Measurements from ENCODE around the gene SYNJ2.
"Not testable (repeated sequence)": the region's sequence is repeated elsewhere in the genome, so short reads cannot be mapped to it uniquely, and the experiment has no call there.

The SYNJ2 gene

DNA sequence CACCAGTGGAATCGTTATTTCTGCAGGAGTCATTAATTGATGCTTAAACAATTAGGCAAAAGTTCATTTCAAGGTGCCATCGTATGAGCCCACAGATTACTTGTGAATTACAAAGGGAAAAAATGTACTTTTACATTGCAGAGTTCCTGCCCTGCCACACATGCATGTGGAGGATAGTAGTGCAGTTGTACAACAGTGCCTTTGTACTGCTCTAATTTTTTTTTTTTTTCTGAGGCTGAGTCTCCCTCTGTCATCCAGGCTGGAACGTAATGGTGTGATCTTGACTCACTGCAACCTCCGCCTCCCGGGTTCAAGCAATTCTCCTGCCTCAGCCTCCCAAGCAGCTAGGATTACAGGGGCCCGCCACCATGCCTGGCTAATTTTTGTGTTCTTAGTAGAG lies 26.0 kb upstream of the SYNJ2 start:
- DNase-seq, result no peak

- DNase-seq, result no peak
Measured at GRCh38 chr6:157956171-157956730, 25.4 kb upstream of the SYNJ2 start.

GRCh38 chr6:157959451-157960227 lies 22.0 kb upstream of the SYNJ2 start:
- no peak for DNase-seq

DNA sequence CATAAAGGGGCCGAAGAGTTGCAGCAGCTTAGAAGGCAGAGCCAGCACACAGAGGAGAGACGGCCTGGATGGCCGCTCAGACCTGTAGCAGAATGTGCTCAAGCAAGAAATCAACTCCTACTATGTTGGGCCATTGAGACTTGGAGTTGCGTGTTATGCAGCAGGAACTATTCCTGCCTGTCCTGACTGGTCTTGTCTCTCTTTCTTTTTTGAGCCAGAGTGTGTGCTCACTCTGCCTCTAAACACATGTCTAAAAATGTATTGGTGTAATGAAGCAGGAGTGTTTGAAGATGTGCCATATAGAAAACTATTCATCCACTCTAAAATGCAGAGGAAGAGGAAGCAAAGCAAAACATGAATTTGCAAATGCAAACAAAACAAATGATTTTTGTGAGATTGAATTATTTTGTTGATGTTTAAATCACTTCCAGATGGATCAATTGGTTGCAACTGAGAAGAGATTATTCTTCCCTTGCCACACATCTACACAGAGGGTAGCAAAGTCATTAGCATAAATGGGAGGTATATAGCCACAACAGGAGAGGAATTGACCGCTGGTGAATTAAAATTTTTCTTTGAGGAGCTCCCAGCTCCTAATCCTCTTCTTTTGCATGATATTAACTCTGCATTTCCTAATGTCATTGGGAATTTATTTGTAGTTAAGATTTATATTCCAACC lies 20.4 kb upstream of the SYNJ2 start:
- DNase-seq, result no peak

DNA sequence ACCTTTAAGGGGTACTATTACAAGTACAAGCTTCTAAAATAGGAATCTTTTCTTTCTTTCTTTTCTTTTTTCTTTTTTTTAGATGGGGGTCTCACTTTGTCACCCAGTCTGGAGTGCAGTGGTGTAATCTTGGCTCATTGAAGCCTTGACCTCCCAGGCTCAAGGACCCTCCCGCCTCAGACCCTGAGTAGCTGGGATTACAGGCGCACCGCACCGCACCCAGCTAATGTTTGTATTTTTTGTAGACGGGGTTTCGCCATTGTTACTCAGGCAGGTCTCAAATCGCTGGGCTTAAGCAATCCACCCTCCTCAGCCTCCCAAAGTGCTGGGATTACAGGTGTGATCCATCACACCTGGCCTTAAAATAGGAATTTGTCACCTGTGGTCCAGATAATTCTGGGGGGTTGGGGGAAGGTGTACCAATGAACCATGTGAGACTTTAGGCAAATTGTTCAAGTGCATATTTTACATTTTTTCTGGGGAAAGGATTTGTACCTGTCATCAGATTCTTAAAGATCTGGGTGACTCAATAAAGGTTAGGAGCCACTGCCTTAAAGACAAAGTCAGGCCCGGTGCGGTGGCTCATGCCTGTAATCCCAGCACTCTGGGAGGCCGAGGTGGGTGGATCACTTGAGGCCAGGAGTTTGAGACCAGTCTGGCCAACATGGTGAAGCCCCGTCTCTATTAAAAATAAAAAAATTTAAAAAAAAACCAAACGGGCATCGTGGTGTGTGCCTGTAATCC lies 19.7 kb upstream of the SYNJ2 start:
- no peak for DNase-seq

DNA sequence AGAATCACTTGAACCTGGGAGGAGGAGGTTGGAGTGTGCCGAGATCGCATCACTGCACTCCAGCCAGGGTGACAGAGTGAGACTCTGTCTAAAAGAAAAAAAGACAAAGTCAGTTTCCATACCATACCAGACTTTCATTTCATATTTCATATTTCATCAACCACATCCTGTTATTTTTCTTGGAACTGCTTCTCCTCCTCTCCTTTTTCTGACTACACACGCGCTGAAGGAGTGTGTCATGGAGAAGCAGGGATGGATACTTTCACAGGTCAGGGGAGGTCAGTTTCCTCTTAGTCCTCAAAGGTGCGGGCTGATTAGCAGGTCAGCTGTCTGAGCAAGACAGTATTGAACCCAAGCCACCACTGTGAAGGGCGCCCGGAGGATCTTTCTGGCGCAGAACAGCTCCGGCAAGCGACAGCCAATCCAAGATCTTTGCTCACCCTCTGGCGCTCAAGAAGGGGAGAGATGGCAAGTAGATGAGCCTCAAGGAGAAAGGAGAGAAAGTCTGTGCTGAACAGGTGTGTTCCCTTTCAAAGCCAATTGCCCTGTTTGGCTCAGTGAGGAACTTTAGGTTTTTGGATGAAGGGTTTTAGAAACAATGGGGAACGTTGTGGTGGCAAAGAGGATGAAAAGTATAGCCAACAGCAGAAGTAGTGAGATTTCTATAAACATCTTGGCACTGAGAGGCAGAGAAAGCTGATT lies 18.9 kb upstream of the SYNJ2 start:
- DNase-seq, result no peak

DNA sequence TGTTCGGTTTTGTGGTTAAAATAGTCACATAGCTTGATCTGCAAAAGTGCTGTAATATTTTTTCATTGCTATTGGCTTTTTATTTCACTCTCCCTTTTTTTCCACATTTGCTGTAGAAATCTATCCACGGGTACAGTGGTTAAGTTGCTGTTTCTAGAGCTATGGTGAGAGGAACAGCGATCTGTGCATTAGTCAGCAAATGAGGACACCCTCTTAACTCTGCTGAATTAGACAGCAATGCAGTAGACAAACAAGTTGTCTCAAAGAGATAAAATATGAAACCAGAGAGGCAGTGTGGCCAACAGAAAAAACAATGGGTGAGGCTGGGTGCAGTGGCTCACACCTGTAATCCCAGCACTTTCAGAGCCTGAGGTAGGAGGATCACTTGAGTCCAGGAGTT lies 17.6 kb upstream of the SYNJ2 start:
- DNase-seq, result no peak

DNA sequence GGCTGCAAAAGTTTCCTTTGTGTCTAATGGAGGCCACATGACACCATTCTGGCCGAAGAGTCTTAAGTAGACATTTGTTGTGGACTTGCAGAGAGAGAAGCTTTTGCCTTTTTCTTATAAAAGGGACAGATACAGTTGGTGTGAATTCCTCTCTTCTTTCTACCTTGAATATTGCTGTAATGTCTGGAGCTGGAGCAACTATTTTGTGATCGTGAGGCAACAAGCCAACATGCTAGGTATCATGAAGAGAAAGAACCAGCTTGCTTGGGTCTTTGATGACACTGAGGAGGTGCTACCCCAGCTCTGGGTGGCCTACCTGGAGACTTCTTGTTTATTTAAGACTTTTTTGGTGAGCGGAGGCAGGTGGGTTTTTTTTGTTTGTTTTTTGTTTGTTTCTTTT lies 16.3 kb upstream of the SYNJ2 start:
- DNase-seq, result no peak

DNA sequence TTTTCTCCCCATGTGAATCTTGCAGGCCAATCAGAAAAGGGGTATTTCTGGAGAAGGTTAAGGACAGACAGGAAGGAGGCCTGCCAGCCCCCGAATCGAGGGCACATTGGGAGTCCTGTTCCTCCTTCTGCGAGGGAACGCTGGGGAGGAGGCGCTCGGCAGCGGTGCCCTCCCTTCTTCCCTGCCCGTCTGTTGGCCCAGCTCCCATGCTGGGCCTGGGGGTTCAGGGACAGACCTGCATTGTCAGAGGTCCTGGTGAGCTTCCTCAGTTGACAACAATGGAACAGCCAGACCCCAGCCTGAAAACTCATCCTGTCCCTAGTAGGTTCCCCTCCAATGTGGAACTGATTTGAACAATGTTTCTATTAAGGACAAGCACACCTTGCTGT lies 15.1 kb upstream of the SYNJ2 start:
- no peak for DNase-seq

- no peak for DNase-seq
Measured at GRCh38 chr6:157967020-157967419, 14.6 kb upstream of the SYNJ2 start.

DNA sequence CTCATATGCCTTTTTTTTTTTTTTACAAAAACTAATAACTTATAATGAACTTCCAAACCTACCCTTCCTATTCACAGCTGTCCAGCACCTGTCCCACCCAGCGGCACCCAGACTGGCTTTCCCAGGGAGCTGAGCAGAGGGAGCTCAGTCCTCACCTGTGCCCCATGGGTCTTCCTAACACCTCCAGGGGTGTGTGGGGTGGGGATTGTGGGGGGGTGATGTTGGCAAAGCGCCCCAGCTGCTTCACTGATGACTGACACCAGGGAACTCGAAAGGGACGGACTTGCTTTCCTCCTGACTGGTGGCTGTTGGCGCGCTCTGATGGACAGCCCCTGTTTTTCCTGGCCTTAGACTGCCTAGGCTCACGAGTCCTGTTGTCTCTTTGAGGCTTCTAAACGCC lies 14.2 kb upstream of the SYNJ2 start:
- DNase-seq, result no peak

DNA sequence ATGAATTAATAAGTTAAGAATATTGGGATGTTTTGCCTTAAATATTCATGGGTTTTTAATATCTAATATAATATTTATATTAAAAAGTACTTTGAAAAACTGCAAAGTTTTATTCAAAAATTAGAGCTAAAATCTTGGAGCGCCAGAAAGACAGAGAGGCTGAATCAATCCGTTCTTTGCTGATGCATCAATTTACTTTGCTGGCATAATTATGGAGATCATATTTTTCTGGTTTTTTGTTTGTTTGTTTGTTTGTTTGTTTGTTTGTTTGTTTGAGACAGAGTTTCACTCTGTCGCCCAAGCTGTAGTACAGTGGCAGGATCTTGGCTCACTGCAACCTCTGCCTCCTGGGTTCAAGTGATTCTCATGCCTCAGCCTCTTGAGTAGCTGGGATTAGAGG lies 9.5 kb upstream of the SYNJ2 start:
- not testable (repeated sequence) for DNase-seq

DNA sequence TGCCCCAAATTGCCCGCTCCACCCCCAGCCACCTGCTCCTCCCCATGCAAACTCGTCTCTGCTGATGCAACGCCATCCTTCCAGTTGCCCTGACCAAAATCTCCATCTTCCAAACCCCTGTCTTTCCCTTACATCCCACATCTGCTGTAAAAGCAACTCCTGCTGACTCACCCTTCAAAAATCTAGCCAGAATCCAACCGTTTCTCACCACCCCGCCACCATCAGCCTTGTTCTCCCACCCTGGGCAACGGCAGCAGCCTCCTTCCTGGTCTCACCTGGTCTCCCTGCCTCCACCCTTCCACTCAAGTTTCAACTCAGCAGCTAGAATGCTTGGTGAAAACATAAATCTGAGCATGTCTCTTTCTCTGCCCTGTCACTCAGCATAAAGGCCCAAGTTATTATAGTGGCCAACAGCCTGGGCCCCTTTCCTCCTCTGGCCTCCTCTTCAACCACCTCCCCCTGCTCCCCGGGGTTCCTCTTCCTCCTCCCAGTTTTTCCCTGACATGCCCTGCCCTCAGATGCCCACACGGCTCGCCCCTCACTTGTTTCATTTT lies 7.2 kb upstream of the SYNJ2 start:
- no peak for DNase-seq

GRCh38 chr6:157974967-157975366 lies 6.7 kb upstream of the SYNJ2 start:
- no peak for DNase-seq

- DNase-seq, result no peak
Measured at GRCh38 chr6:157975456-157975855, 6.2 kb upstream of the SYNJ2 start.

GRCh38 chr6:157976345-157977175 lies 5.1 kb upstream of the SYNJ2 start:
- DNase-seq, result no peak

DNA sequence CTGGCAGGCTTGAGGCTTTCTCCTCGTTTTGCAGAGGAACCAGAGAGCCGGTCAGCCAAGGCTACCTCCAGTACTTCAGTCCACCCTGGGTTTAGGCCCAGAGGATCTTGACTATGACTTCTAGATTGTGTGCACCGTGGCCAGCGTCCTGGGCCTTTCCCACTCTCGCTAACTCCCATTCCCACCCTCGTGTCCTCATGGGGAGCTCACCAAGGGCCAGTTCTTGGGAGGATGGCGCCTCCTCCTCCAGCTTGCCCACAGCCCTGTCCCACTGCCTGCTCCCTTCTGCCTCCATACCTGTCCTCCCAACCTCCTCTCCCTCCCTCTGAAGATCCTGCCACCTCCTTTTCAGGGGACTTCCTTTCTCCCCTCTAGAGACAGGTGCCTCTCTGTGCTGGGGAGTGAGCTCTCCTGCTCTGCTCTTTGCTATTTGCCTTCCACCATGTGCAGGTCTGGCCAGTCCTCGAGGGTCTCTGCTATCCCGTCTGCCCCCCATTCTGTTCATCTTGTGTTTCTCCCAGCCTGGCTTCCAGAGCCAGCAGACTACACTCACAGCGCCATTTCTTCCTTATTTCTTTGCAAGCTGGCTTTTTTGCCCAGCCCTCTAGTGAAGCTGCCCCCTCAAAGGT lies 4.4 kb upstream of the SYNJ2 start:
- DNase-seq, result no peak

DNA sequence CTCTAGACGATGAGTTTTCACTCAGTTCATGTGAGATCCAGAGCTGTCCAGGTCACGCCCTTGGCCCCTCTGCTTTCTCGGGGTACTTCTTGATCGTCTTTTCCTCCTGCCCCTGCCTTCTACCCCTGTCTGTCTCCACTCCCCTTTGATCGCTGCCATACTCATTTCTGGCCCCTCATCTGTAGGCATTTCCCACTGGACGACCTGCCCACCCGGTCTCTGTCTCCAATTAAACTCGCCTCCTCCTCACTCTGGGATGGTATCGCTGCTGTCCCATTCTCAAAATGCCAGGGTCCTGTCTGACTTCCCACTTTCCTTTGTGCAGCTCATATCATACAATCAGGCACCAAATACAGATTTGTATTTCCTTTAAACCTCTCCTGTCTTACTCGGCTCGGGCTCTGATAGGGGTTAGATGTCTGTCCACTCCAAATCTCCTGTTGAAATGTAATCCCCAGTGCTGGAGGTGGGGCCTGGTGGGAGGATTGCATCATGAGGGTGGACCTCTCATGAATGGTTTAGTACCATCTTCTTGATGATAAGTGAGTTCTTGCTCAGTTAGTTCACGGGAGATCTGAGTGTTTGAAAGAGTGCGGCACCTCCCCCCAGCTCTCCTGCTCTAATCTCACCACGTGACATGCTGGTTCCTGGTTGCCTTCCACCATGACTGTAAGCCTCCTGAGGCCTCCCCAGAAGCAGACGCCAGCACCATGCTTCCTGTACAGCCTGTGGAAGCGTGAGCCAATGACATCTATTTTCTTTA lies 3.5 kb upstream of the SYNJ2 start:
- DNase-seq, result no peak

DNA sequence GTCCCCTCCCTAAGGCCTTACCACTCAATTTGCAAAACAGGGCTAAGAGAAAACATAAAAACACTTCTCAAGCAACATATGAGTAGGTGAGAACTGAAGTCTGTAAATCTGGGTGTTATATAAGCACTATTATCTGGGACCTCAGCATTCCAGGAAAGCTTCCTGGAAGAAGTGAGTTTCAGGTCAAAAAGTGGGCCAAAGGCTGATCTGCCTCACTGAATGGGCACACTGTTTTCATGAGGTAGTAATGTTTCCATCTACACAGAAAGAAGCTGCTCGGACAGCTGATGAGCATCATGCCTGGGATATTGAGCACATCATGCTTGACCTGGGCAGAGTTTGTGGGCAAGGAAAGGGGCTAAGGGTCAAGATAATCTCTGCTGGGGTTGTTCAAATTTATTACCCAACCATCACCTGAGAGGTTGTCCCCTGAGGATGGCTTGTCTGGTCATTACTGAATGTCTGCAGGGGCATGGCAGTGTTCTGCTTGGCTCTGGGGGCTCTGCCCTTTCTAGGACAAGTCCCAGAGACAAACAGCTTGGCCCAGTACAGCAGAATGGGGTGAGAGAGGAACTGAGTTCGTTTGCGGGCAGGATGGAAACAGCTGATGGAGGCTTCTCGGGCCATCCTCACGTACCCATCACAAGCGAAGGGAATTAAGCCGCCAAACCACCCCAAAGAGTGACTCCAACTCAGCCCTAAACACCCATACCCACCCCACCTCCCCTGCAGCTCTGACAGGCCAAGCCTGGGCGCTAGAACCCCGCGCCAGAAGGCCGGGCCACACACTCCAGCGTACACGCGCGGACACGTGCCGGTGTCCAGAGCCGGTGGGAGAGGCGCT lies 1.2 kb upstream of the SYNJ2 start:
- DNase-seq, result no peak

GRCh38 chr6:157981132-157981394 lies 600 bp upstream of the SYNJ2 start:
- no peak for DNase-seq
